Measurements from ENCODE around the gene DRD3. TPM values are rescaled to one million over a fixed set of nuclear protein-coding genes. Genes with fewer than 3 reads are reported as not detected.

Gene DRD3
- polyA plus RNA-seq, 5 donors = not detected

GRCh38 chr3:114122027-114122709 lies 56.7 kb downstream of the DRD3 start:
- peak; percentile 1 to 10 for DNase-seq

DNA sequence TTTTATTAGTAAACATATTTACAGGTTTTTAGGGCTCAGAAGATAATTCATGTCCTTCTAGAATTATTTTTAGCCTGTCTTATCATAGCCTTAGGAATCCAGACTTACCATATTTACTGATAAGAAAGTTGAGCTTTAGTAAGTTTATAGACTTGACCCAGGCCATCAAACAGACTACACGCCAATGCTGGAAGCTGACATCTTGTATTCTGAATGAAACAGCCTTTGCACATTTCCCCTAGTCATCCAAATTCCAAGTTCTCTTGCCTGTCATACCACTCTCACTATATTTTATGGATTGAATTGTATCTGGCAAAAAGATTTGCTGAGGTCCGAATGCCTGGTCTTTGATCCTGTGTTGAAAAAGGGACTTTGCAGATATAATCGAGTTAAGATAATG lies 58.6 kb downstream of the DRD3 start:
- no peak for DNase-seq

DNA sequence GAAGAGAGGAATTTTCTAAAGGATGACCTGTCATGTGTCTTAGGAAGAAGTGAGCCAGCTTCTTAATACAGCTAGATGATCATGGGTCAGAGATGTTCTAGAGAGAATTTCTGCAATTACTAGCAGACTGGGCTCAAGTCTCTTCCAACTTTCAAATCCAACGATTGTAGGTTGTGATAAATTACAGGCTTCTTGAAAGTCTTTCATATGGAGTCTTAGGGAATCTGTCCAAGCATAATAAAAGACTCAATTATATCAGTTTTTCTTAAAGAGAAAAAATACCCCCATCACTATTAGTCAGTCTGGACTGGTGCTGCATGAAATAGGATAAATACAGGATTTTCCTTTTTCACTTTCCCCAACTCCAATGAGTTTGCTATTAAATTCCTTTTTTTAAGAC lies 59.1 kb downstream of the DRD3 start:
- DNase-seq = no peak

DNA sequence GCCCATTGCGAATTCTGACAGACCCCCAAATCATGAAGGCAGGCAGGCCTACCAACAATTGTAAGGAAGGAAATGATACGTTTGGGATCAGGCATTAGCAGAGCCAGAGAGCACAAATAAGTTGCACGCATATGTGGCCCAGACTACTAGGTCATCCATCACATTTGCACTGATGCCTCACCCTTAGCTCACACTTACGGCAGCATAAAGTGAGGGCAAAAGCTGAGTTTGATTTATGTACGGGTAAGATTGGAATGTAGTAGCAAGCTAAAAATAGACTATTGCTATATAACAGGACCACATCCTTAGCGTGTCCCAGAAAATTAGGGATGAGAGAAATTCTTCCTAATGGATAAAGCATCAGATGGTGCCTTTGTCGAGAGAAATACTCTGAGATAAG lies 63.7 kb downstream of the DRD3 start:
- DNase-seq = no peak

DNA sequence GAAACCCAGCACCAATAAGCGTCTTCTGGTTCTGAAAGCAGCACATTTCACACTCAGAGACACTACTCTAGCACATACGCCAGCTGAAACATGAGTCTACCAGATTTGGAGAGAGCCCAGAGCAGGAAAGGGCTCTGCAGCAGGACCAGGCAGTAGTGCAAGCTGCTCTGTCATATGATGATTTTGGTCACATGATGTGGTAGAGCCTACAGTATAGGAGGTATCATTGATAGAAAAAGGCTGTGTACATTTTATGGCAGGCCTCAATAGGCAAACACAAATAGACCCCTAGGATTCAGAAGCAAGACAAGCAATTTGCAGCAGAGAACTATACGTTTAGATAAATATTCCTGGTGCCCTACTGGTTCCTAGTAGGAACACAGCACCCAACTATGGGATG lies 64.1 kb downstream of the DRD3 start:
- DNase-seq = no peak

DNA sequence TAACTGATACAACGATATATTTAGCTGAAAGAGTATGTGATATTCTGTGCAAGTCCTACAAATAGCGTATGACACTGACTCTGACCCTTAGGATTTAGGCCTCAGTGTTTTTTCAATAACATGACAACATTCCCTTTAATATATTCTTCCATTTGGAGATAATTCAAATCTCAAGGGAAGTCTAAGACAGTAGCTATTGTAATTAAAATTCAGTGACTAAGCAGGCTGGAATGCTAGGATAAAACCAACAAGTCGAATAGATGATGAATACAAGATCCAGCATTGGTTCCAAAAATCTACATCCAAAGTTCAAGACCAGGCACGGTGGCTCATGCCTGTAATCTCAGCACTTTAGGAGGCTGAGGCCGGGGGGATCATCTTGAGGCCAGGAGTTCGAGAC lies 66.2 kb downstream of the DRD3 start:
- no peak for DNase-seq

DNA sequence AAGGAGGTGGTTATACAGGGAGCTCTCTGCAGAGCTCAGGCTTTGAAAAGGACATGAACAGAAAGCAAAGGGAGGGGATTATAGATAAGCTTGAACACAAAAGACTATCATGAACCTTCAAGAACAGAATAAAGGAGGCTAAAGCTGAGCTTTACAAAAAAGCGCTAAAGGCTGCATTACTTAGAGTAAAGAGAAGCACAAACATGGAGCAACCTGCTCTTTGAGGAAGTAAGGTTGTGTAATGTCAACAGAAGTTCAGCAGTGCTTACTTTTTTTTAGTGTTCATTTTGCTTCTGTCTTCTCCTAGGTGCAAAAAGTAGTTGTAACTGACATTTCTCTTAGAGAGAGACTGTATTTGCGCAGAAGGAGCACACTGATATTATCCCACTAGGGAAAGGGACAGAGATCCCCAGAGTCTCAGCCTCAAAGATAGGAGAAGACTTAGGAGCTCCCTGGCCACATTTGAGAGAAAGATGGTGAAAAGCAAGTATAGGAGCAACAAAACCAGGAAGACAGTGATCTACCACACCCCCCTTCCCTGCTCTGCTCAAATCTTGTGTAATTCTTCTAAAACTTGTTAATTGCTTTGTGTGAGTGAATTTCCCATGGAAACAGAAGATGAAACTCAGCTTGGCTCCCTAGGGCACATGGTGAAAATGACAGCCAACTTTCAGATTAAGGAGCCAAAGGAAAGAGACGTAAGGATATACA lies 67.6 kb downstream of the DRD3 start:
- DNase-seq = no peak

GRCh38 chr3:114110439-114110838 lies 68.4 kb downstream of the DRD3 start:
- DNase-seq = no peak

- DNase-seq = no peak
Measured at GRCh38 chr3:114108137-114108536, 70.7 kb downstream of the DRD3 start.

GRCh38 chr3:114104414-114104813 lies 74.4 kb downstream of the DRD3 start:
- DNase-seq = no peak

- DNase-seq = no peak
Measured at GRCh38 chr3:114103858-114104257, 75.0 kb downstream of the DRD3 start.

- no peak for DNase-seq
Measured at GRCh38 chr3:114103181-114103580, 75.7 kb downstream of the DRD3 start.

DNA sequence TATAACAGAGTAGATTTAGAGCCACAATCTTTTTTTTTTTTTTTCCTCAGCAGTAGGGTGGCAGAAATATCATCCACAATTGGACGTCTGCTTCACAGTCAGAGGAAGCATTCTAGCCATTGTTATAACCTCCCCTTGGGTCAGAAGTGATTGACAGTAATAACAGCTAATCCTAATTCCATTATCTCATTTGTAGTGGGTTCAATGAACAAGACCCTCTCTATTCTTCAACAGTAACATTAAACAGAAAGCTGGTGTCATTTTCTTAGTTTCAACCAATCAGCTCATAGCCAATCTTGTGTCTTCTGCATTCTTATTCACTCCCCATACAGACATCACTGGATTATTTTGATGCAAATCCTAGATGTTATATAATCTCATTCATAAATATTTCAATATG lies 77.8 kb downstream of the DRD3 start:
- DNase-seq = no peak

GRCh38 chr3:114095796-114096195 lies 83.1 kb downstream of the DRD3 start:
- DNase-seq = no peak

DNA sequence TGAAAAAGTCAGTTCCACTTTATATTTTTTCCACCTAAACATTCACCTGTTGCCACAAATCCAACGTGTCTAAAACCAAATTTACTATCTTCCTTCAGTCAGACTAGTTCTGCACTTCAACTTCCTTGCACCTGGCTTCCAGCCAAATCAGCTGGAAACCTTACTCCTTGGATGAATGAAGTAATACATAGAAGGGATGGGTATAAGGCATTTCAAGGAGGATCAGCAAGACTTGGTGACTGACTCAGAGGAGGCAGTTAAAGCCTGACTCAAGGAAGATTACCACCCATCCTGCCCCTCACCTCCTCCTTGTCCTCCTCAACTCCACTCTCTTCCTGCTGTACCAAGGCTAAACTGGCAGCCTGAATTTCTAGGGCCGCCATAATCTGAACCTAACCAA lies 85.3 kb downstream of the DRD3 start:
- DNase-seq = peak; percentile 8 to 11

- DNase-seq = no peak
Measured at GRCh38 chr3:114093016-114093380, 85.9 kb downstream of the DRD3 start.

- no peak for DNase-seq
Measured at GRCh38 chr3:114092151-114093015, 86.5 kb downstream of the DRD3 start.

- DNase-seq = no peak
Measured at GRCh38 chr3:114089675-114090074, 89.2 kb downstream of the DRD3 start.

DNA sequence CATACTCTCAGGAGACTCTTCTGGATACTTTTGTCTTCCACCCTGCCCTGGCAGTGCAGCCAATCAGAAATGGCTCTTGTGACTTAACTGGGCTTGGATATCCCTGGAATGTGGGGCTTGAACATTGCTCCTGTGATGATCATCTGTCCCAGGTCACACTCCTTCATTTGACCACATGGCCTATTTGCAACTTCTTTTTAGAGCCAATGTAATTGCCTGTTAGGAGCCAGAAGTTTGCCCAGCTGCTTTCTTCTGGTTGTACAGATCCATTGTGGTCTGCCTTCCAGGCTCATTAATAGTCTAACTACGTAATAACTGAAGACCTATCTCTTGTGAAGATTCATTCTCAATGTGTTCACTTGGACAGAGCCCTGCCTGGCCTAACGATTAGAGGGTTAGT lies 92.5 kb downstream of the DRD3 start:
- DNase-seq = no peak

DNA sequence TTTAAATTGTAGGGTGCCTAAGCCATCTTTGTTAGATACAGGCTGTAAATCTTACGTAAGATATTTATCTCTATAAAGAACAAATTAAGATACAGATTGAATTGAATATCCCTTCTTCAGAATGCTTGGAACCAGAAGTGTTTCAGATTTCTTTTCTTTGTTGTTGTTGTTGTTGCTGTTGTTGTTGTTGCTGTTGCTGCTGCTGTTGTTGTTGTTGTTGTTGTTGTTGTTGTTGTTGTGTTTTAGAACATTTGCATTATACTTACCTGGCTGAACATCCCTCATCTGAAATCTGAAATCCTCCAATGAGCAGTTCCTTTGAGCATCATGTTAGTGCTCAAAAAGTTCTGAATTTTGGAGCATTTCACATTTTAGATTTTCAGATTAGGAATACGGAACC lies 95.7 kb downstream of the DRD3 start:
- DNase-seq = no peak

DNA sequence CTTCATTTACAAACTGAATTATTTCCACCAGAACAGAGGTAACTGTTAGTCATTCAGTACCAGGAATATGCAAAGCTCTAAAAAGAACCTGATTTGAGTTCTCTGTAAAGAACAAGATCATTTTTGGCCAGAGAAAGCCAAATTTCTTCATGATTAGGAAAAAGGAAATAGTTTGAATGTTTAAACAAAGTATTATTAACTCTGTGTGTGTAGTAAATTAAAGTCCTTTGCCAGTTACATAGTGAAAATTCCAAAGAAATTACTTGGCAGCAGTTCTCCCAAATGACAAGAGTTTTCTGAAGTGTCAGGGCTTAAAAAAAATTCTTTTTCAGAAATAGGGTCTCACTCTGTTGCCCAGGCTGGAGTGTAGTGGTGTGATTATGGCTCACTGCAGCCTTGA lies 97.8 kb downstream of the DRD3 start:
- DNase-seq = no peak

GRCh38 chr3:114080201-114080600 lies 98.7 kb downstream of the DRD3 start:
- DNase-seq = no peak

- DNase-seq = no peak
Measured at GRCh38 chr3:114079761-114080160, 99.1 kb downstream of the DRD3 start.
